GM04503 (cell line): Measurements from ENCODE around the gene ALLC.

Source experiments
- DNase-seq: peaks from one replicate; pipeline ENCODE4 v3.0.0-alpha.2; 2012; ENCODE audit warnings: low read depth

The ALLC gene

GRCh38 chr2:3725458-3726250 is 67.7 kb downstream of the ALLC start:
- no peak for DNase-seq

- DNase-seq: no peak
Measured at GRCh38 chr2:3726511-3726910, 68.5 kb downstream of the ALLC start.

DNA sequence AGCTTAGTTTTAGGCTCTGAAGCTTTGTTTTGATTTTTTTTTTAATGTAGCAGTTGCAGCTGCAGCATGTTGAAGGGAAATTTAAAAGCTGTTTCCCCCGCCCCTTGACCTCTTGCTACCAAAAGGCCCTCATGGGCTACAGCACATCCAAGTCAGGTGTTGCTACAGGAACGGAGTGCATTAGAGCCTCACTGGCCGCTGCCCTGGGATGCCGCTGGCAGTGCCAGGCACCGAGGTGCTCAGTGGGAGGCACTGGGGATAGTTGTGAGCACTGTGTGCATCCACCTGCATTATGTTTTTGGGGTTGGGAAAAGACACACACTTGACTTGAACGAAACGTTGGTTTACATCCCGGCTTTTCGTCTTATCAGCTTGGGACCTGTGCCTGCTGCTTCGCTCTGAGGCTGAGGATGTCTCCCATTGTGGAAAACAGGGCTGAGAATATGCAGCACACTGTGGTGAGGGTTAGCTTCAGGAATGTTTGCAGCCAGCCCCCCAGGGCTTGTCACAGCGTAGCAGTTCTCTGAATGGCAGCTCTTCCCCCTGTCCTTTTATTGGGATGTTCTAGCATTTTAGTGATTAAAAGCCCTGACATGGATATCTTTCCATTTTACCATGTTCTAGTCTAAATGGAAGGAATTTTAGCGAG is 69.5 kb downstream of the ALLC start:
- no peak for DNase-seq

GRCh38 chr2:3728104-3729054 is 70.4 kb downstream of the ALLC start:
- DNase-seq: no peak

DNA sequence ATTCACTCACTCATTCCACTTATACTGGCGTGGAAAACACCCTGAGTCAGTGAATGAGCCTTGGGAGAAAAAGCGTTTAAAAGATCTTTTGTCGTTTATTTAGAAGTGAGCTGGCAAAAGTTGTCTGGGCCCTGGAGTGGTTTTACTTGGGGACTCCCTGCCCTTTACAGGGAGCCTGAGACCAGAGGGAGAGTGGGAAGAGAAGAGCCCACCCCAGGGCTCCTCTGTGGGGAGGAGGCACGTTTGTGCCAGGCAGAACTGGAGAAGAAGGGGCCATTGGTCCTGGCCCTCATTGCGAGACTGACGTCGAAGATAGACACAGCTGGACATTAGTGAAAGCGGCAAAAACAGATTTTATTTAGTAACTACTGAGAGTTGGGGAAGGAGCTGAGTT is 71.1 kb downstream of the ALLC start:
- DNase-seq: no peak

GRCh38 chr2:3729786-3730185 is 71.8 kb downstream of the ALLC start:
- no peak for DNase-seq

DNA sequence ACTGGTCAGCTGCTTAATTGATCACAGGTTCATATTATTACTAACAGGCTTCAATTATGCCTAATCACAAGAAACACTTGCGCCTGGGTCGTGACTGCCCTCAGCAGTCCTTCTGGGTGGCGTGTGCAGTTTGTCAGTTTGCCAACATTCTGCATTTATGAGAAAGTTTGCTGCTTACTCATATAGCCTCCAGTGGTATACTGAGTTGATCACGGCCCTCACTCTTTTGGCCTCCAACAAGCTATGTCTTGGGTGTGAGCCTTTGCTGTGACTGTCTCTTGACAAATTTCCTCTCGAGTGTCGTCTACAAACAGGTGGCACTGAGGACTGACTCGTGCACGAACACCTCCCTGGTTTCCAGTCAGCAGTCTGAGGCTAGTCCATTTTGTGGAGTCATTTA is 72.6 kb downstream of the ALLC start:
- no peak for DNase-seq

DNA sequence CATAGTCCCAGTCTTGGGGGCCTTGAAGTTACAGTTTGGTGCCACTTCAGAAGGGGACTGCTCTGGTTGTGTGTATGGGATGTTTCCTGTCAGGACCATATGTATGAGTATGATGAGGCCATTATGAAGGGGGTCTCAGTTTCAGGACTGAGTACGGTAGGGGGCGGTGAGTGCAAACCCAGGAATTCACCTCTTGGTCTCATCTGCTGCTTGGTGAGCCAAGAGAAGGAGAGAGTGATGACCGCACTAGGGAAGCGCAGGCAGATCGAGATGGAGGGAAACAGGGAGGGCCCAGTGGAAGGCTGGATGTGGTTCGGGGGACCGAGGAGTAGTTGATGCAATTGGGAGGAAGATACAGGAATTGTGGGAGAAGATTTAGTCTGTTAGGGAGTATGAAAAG is 73.8 kb downstream of the ALLC start:
- no peak for DNase-seq

DNA sequence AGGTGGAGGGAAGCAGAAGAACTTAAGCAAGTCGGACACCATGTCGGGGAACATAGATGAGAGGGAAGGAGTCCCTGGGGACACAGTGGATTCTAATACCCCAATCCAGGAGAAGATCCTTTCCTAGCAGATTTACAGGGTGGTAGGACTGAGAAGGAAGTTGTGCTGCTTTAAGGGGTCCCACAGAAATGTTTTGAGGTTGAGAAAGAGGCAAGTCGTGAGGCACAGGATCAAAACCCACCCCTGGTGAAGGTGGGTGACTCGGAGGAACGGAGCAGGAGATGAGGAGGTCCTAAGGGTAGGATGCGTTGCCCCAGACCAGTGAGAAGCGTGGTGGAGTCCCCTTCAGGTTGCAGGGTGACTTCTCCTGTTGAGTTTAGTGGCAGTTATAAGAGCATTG is 78.1 kb downstream of the ALLC start:
- no peak for DNase-seq

DNA sequence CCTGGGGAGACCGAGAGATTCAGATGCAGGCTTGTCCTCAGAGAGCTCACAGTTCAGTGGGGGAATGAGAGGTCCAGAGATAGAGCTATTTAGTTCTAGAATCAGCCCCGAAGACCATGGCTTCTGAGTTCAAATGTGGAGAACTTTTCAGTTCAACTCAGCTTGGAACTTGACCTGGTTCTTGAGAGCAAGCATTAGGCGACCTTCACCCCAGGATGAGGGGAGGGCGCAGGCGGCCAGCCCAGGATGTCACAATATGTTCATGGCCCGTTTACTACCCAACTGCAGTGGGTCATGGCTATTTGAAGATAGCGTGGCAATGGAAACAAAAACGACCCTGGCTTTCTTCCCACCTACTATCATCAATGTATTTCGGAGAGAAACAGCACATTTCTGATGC is 79.1 kb downstream of the ALLC start:
- no peak for DNase-seq

- no peak for DNase-seq
Measured at GRCh38 chr2:3738454-3738853, 80.5 kb downstream of the ALLC start.

DNA sequence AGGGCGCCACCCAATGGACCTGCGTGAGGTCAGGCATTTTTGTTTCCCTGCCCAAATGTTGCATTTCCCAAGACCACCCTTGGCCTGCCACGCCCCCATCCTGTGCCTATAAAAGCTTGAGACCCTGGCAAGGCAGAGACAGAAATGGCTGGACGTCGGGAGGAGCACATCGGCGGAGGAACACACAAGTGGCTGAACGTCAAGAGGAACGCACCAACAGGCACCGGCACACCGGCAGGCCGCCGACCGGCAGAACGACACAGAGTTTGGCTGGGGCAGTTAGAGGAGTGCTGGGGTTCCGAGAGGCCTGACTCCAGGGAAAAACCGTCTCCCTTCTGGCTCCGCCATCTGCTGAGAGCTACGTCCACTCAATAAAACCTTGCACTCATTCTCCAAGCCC is 81.3 kb downstream of the ALLC start:
- no peak for DNase-seq

DNA sequence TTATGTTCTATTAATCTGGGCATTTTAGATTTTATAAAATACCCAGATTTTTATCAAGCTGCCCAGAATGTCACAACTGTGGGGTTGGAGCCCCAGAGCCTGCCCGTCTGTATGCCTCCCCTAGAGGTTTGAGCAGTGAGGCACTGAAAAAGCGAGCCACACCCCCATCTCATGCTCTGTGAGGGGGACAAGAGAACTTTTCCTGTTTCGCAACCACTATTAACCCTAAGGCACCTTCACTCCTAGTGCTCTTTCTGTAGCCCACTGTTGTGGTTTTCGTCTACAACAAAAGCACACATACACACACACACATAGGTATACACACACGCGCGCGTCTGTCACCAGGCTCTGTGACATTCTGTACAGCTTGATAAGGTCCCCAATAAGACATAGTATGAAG is 83.4 kb downstream of the ALLC start:
- DNase-seq: no peak

DNA sequence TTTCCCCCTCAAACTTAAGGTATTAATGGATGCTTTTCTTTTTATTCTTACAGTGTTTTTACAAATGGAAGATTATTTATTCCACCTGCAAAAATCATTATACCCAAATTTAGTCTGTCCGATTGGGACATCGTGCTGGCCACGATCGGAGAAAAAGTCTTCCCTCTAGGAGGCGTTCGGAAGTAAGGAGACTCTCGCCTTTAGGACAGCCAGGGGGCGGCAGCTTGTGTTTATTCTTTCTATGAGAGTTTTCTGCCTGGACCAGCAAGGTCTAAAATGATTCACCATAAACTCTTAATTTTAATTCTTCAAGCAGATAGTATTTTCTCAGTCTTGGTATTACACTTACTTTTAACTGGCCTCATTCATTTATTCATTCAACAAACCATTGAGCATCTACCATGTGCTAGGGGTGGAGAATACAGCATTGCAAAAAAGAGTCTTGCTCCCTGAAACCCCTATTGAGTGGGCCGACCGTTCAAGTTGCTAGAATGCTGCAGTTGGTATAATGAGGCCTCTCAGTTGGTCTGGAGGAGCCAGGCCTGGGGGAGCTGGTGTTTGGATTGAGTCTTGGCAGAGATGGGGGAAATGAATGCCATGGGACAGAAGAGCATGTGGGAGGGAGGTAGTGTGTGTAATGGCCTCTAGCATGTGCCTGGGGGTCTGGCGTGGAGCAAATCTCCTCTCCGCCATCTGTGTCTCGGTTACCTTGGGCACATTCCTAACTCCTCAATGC is 84.0 kb downstream of the ALLC start:
- no peak for DNase-seq

GRCh38 chr2:3742743-3743508 is 84.9 kb downstream of the ALLC start:
- DNase-seq: no peak

DNA sequence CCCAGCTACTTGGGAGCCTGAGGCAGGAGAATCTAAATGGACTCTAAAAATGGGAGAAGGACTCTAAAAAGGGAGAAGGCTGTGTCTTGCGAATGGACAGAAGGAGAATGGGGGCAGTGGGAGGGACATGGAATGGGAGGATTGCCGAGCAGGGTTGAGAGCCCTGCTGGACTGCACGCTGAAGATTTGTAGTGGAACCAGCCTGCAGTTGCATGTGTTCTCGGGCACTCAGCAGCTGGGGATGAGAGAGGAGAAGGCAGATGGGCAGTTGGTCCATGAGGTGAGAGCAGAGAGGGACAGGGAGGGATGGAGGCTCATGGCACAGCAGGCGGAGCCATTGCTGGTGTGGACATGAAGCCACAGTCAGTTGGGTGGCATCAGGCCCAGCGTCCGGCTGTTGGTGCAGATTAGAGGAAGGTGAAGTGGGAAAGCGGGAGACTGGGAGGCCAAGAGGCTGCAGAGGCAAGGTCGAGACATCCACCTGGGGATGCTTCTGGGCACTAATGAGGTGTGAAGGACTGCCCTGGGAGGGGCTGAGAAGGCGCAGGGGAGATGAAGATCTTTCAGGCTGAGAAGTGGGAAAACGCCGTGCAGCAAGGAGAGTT is 86.1 kb downstream of the ALLC start:
- DNase-seq: no peak

DNA sequence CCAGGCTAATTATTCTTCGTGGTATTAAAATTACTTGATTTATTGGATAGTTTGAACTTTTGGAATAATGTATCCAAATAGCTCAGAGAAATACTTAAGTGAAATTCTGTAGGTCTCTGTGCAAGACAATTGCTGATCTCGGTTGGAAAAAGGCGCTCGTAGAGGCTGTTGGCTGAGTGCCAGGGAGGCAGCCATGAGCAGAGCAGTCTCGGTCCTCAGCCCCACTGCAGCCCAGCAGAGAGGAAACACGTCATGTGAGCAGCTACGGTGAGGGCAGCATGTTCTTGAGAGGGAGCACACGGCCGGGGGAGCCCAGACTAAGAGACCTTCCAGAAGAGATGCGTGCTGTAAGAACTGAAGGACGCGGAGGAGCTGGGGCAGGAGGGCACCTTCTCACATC is 87.9 kb downstream of the ALLC start:
- no peak for DNase-seq

DNA sequence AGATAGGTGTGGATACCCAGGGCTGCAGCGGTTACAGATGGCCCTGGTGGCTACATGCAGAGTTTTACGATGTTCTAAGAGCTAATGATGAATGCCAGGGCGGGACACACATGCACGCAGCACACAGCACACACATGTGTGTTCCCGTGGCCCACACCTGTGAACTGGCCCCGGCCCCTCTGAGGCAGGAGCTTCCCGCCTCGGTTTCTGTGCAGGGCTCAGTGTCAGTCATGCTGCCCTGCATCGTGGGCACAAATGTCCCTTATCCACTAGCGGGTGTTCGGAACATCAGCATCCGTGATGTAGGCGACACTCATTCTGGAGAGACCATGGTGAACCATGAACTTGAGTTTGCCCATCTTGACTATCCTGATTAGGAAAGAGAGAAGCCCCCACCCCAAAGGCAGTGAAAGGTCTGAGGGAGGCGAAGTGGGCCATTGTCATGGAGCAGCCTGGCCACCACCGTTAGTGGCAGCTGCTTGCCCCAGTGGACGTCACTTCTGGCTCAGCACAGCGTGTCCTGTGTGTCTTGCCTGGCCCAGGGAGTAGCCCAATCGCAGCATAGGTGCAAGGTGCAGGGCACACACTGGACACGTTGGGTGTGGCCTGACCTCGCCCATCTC is 89.1 kb downstream of the ALLC start:
- no peak for DNase-seq

- DNase-seq: no peak
Measured at GRCh38 chr2:3747826-3748225, 89.8 kb downstream of the ALLC start.

- DNase-seq: no peak
Measured at GRCh38 chr2:3749201-3749600, 91.2 kb downstream of the ALLC start.
